ENCODE results near the gene KCTD5. TPM values are rescaled to one million over a fixed set of nuclear protein-coding genes. Genes with fewer than 3 reads are reported as not detected.

KCTD5 gene
- total RNA-seq, 2 donors from 2014 or later = 24.1 to 55.0 TPM

- Histone ChIP-seq H3K4me3 (no peak overlapping the region), H3K27ac (no peak overlapping the region), H3K36me3 (no peaks in the 10 kb centered on the region), H3K9me3 (no peaks in the 10 kb centered on the region), H3K4me1 (replicated peaks) (no peaks in the 10 kb centered on the region), H3K27me3 (replicated peaks; ENCODE audit: insufficient read depth) (no peaks in the 10 kb centered on the region)
- no peak for DNase-seq (ENCODE audit: low spot score)
- no peak for TF ChIP-seq CTCF (IDR thresholded peaks at IDR 0.05)
- TF ChIP-seq POLR2A (IDR thresholded peaks at IDR 0.05) = no peak
- TF ChIP-seq POLR2AphosphoS5 (IDR thresholded peaks at IDR 0.05) = no peak
- intact Hi-C loops (cut with DNase I) = no loop called here
- WGBS = 96% methylated on average over 12 of the region's 12 CpGs
Observed at GRCh38 chr16:2742323-2743006, 60.1 kb downstream of the KCTD5 start.

DNA sequence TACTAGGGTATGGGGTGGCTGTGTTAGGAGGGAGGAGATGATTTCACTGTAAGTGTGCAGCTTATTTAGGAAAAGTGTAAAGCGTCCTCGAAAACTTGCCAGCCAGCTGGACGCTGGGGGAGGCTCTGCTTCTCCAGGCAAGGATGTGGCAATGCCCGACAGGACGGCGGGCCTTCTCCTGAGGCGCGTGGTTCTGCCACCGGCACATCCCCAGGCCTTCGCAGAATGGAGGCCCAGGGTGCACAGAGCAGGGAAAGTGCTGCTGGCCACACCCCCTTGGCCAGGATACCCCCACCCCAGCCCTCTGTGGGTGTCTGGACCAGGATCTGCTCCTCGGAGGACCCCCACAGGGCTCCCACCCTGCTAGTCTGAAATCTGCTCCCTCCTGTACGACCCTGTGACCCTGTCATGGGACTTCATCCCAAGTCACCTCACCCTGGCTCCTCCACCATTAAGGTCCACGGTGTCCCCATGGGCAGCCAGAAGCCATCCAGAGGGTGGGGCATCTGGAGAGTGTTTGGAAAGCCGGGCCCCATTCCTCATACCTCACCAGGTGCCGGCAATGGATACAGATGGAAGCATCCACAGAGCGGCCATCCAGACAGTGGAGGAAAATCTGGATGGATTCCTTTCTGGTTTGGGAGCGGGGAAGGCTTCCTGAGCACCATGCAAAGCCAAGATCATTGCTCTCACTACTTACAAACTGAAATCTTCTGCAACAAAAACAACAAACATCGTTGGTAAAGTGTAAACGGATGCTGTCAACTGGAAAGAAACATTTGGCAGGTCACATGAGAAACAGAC, 60.9 kb downstream of the KCTD5 start:
- 89% methylated on average over 19 of the region's 19 CpGs for WGBS
- Histone ChIP-seq H3K4me3 (no peak overlapping the region), H3K27me3 (replicated peaks; ENCODE audit: insufficient read depth) (no peaks in the 10 kb centered on the region), H3K27ac (no peak overlapping the region), H3K4me1 (replicated peaks) (no peaks in the 10 kb centered on the region), H3K9me3 (no peaks in the 10 kb centered on the region), H3K36me3 (no peaks in the 10 kb centered on the region)
- intact Hi-C loops (cut with DNase I) = no loop called here
- no peak for TF ChIP-seq CTCF (IDR thresholded peaks at IDR 0.05)
- TF ChIP-seq POLR2AphosphoS5 (IDR thresholded peaks at IDR 0.05) = no peak
- no peak for TF ChIP-seq POLR2A (IDR thresholded peaks at IDR 0.05)
- no peak for DNase-seq (ENCODE audit: low spot score)

DNA sequence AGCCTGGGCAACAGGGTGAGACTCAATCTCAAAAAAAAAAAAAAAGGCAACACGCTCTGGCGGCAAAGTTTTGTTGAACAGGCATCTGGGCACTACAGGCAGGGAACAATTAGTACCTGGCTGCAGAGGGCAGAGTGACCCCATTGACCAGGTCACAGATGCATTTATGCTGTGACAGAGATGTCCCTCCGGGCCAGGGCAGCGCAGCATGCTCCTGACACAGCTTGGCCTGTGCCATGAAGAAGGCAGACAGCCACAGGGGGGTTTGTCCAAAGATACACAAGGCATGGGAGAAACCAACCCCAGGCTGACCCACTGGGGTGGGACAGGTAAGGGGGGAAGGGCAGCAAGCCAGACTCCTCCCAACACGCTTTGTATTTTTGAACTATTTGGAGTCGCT, 62.4 kb downstream of the KCTD5 start:
- Histone ChIP-seq H3K36me3 (no peaks in the 10 kb centered on the region), H3K27me3 (replicated peaks; ENCODE audit: insufficient read depth) (no peaks in the 10 kb centered on the region), H3K27ac (no peak overlapping the region), H3K9me3 (no peaks in the 10 kb centered on the region), H3K4me1 (replicated peaks) (no peaks in the 10 kb centered on the region), H3K4me3 (no peak overlapping the region)
- TF ChIP-seq CTCF (IDR thresholded peaks at IDR 0.05) (no peak), POLR2A (IDR thresholded peaks at IDR 0.05) (no peak), POLR2AphosphoS5 (IDR thresholded peaks at IDR 0.05) (no peak)
- intact Hi-C loops (cut with DNase I) = no loop called here
- DNase-seq (ENCODE audit: low spot score) = no peak
- WGBS = 84% methylated on average over 6 of the region's 6 CpGs

DNA sequence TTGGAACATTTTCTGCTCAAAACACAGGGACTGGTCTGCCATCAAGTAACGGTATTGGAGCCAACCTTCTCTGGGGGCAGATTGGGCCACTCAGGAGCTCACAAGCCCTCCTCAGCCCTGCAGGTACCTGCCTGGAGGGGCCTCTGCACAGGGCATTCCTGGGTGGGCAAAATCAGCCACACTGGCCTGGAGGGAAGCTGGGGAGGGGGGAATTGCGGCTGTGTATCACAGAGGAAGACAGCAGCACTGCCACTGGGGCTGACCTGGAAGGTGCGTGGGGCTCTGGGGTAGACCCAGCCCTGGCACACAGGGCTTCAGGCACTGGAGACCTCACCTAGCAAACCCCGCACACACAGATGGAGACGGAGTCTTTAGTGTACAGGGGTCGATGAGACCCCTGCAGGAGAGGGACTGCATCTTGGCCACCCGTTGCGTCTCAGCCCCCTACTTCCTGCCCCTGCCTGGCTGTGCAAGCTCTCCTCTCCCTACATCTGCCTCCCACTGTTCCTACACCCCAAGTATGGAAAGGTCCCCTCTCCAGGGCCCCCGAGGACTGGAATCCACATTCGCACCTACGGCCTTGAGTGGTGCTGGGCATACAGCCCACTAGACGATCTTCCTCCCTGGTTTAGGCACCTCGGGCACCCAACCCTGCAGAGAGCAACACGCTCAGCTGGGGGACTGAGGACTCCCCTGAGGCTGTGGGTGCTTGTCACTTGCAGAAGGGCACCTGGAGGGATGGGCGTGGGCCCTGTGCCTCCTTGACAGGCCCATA, 63.0 kb downstream of the KCTD5 start:
- Histone ChIP-seq H3K4me1 (replicated peaks) (no peaks in the 10 kb centered on the region), H3K27me3 (replicated peaks; ENCODE audit: insufficient read depth) (no peaks in the 10 kb centered on the region), H3K36me3 (no peaks in the 10 kb centered on the region), H3K27ac (no peak overlapping the region), H3K9me3 (no peaks in the 10 kb centered on the region), H3K4me3 (no peak overlapping the region)
- DNase-seq (ENCODE audit: low spot score) = no peak
- WGBS = 75% methylated on average over 15 of the region's 15 CpGs
- intact Hi-C loops (cut with DNase I) = no loop called here
- TF ChIP-seq POLR2A (IDR thresholded peaks at IDR 0.05) = no peak
- no peak for TF ChIP-seq CTCF (IDR thresholded peaks at IDR 0.05)
- TF ChIP-seq POLR2AphosphoS5 (IDR thresholded peaks at IDR 0.05) = no peak

Measured in prostate gland (tissue), 2 donors.